OCI-LY7 (cell line): ENCODE results near the gene BNIP3. TPM values are rescaled to one million over a fixed set of nuclear protein-coding genes. Genes with fewer than 3 reads are reported as not detected.

Source experiments
- BruUV-seq: library from RNA; stranded (reverse); fragments of 400-500 nt; replicated peaks from 2 replicates; lab custom pipeline; 2021; lab: Mats Ljungman, UMichigan
- CTCF ChIA-PET: fragments of 300-600 bp; sonication (Branson Sonifier 250); formaldehyde crosslinking; loops from one replicate; lab custom pipeline; 2022; ENCODE audit warnings: antibody characterized with exemption; ENCODE audit not compliant: unreplicated experiment; lab: Charles Lee
- POLR2A ChIA-PET: fragments of 300-600 bp; sonication (Branson Sonifier 250); formaldehyde crosslinking; loops from one replicate; lab custom pipeline; 2022; ENCODE audit warnings: antibody characterized with exemption; lab: Charles Lee
- DNase-seq: peaks from one replicate; pipeline ENCODE4 v3.0.0-alpha.2; 2015; ENCODE audit warnings: low spot score
- H2AFZ ChIP-seq: fragments of 200-600 bp; sonication (generic), shearing (Covaris generic); 2 replicates; pipeline ENCODE4 v1.6.1; 2014; ENCODE audit warnings: mild to moderate bottlenecking, antibody characterized with exemption, low read length, moderate library complexity
- H3K27ac ChIP-seq: fragments of 200-600 bp; sonication (generic); 2 replicates; pipeline ENCODE4 v1.5.1; 2014; ENCODE audit warnings: mixed run types, low read depth, mild to moderate bottlenecking, moderate library complexity, low read length, inconsistent platforms; ENCODE audit not compliant: poor library complexity, severe bottlenecking
- H3K36me3 ChIP-seq: fragments of 200-600 bp; sonication (generic); 2 replicates; pipeline ENCODE4 v1.6.1; 2014; ENCODE audit warnings: mild to moderate bottlenecking, antibody characterized with exemption, low read length, moderate library complexity, mixed read lengths; ENCODE audit not compliant: insufficient read depth
- H3K4me1 ChIP-seq: fragments of 200-600 bp; sonication (generic); 2 replicates; pipeline ENCODE4 v1.5.1; 2014; ENCODE audit warnings: mild to moderate bottlenecking, low read length; ENCODE audit not compliant: insufficient read depth, poor library complexity, severe bottlenecking
- H3K4me2 ChIP-seq: fragments of 200-600 bp; sonication (generic); 2 replicates; pipeline ENCODE4 v1.6.1; 2014; ENCODE audit warnings: mild to moderate bottlenecking, low read length
- H3K4me3 ChIP-seq: fragments of 200-600 bp; sonication (generic); 2 replicates; pipeline ENCODE4 v1.5.1; 2014; ENCODE audit warnings: mild to moderate bottlenecking, low read depth, low read length; ENCODE audit not compliant: poor library complexity, severe bottlenecking
- H3K79me2 ChIP-seq: fragments of 200-600 bp; sonication (generic); 2 replicates; pipeline ENCODE4 v1.6.1; 2016; ENCODE audit warnings: low read depth, mild to moderate bottlenecking, low read length, moderate library complexity, mixed read lengths; ENCODE audit not compliant: insufficient read depth
- H3K9me2 ChIP-seq: fragments of 200-600 bp; sonication (generic); 2 replicates; pipeline ENCODE4 v1.6.1; 2016; ENCODE audit warnings: mild to moderate bottlenecking, low read length, mixed read lengths; ENCODE audit not compliant: insufficient read depth
- H3K9me3 ChIP-seq: fragments of 200-600 bp; sonication (generic); 2 replicates; pipeline ENCODE4 v1.6.1; 2014; ENCODE audit warnings: mild to moderate bottlenecking, mixed run types, low read length, mixed read lengths
- H4K20me1 ChIP-seq: fragments of 200-600 bp; sonication (generic); 2 replicates; pipeline ENCODE4 v1.6.1; 2014; ENCODE audit warnings: mild to moderate bottlenecking, antibody characterized with exemption, low read length, moderate library complexity, mixed read lengths; ENCODE audit not compliant: insufficient read depth
- CTCF ChIP-seq: fragments of 200-600 bp; sonication (generic); conservative IDR thresholded peaks from 2 replicates; pipeline ENCODE4 v1.5.1; 2014; ENCODE audit warnings: mild to moderate bottlenecking, antibody characterized with exemption, low read length, moderate library complexity, mixed read lengths
- EZH2phosphoT487 ChIP-seq: fragments of 200-600 bp; sonication (generic); IDR thresholded peaks from 2 replicates; pipeline ENCODE4 v1.6.1; 2018; ENCODE audit warnings: low read depth, borderline replicate concordance, mild to moderate bottlenecking, mixed run types, antibody characterized with exemption, low read length, moderate library complexity, mixed read lengths
- intact Hi-C: fragments of 100-400 bp; cut with micrococcal nuclease; formaldehyde crosslinking; loops from one replicate; pipeline ENCODE4 v1.10.0; 2022; ENCODE audit not compliant: unreplicated experiment
- total RNA-seq, 2 experiments: library from RNA; depleted of rRNA in 1 of 2; stranded (reverse); fragments of >200 nt in 1 of 2; shearing (Covaris generic) in 1 of 2; gene quantifications; 2 replicates each; pipeline ENCODE4 v1.2.3, GENCODE V29; 2014 to 2022

Gene BNIP3
- total RNA-seq, 2 experiments from 2014 or later: 60.1 to 99.8 TPM

GRCh38 chr10:131925011-131925649 lies 56.6 kb downstream of the BNIP3 start:
- BruUV-seq: no TSS peak
- peaks cover 95% of the 10 kb centered on the region for H3K79me2 ChIP-seq
- ChIA-PET POLR2A (interaction anchor here (0.6 to 0.7 kb wide), 3 partner anchors 8 to 172 kb away, joined by 3 to 4 read pairs (median 4); no protein-coding TSS in a partner anchor), CTCF (no interaction called here)
- peaks cover 15% of the 10 kb centered on the region for H3K9me3 ChIP-seq
- no peak overlapping the region for H3K27ac ChIP-seq
- H3K4me3 ChIP-seq: no peak overlapping the region
- no peak for TF ChIP-seq CTCF
- TF ChIP-seq EZH2phosphoT487: no peak
- no peak overlapping the region for H2AFZ ChIP-seq
- no peaks in the 10 kb centered on the region for H4K20me1 ChIP-seq
- H3K36me3 ChIP-seq: peaks cover 45% of the 10 kb centered on the region
- peaks cover 9% of the 10 kb centered on the region for H3K4me1 ChIP-seq
- no peak for DNase-seq
- no peak overlapping the region for H3K4me2 ChIP-seq
- intact Hi-C loops: no loop called here
- no peaks in the 10 kb centered on the region for H3K9me2 ChIP-seq

- CTCF ChIA-PET: no interaction called here
- H3K27ac ChIP-seq: no peak overlapping the region
- BruUV-seq: no TSS peak
- intact Hi-C loops: no loop called here
- TF ChIP-seq CTCF (no peak), EZH2phosphoT487 (no peak)
- peaks cover 15% of the 10 kb centered on the region for H3K9me3 ChIP-seq
- H3K4me1 ChIP-seq: peaks cover 5% of the 10 kb centered on the region
- H4K20me1 ChIP-seq: no peaks in the 10 kb centered on the region
- H2AFZ ChIP-seq: no peak overlapping the region
- H3K36me3 ChIP-seq: peaks cover 45% of the 10 kb centered on the region
- POLR2A ChIA-PET: interaction anchor here (1.0 kb wide), 1 partner anchor 19 kb away, joined by 3 read pairs; no protein-coding TSS in a partner anchor
- H3K4me2 ChIP-seq: no peak overlapping the region
- H3K4me3 ChIP-seq: no peak overlapping the region
- no peaks in the 10 kb centered on the region for H3K9me2 ChIP-seq
- peaks cover 80% of the 10 kb centered on the region for H3K79me2 ChIP-seq
- DNase-seq: no peak
Observed at GRCh38 chr10:131923038-131923756, 58.5 kb downstream of the BNIP3 start.
